GM21528 (cell line): ENCODE results near the gene MTARC1.
A peak's percentile ranks its signal among the peaks of the same experiment; 100 is the strongest.

Experiments
- ATAC-seq: cut with Tn5 transposase; IDR thresholded peaks from one replicate; pipeline ENCODE4 v1.9.1; 2021; ENCODE audit warnings: mild to moderate bottlenecking, moderate library complexity; ENCODE audit not compliant: unreplicated experiment, low FRiP score

Gene MTARC1

GRCh38 chr1:220803401-220804201, 16.9 kb downstream of the MTARC1 start:
- ATAC-seq, result no peak

- ATAC-seq, result no peak
Measured at GRCh38 chr1:220804202-220804586, 17.5 kb downstream of the MTARC1 start.

GRCh38 chr1:220806408-220806807, 19.7 kb downstream of the MTARC1 start:
- no peak for ATAC-seq

- ATAC-seq, result no peak
Measured at GRCh38 chr1:220807726-220808125, 21.0 kb downstream of the MTARC1 start.

DNA sequence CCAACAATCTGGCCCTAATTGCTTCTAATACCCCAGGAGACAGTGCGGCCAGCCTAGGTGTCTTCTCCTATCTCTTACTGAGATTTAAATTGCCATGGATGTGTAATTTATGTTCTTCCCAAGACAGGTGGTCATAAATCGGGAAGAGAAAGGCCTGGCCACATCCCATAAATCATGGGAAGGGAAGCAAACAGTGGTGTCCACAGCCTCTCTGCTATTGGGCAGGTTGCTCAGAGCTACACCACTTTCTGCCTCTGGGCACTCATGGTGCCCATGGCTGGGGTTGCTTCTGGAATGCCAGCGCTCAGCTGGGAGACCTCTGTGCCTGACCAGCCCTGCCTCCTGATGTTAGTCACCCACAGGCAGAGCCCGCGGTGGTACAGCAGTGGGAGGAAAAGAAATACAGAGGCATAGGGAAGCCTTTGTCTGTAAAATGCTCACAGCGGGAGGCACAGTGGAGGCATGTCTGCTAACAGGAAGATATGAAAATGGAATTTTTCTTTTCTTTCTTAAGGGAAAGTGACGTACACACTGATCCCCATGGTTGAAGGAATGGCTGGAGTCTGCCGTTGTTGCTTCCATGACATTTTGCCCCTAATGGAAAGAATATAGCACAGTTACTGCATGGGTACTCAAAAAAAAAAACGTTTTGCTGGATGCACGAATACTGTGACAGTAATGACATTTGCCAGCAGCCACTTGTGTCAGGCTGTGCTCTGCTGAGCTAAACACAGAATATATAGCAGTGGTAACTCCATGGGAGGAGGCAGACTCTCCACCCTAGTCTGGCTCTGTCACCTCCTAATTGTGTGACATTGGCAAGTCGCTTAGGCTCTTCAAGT, 21.9 kb downstream of the MTARC1 start:
- ATAC-seq, result no peak

GRCh38 chr1:220809187-220809550, 22.5 kb downstream of the MTARC1 start:
- no peak for ATAC-seq

DNA sequence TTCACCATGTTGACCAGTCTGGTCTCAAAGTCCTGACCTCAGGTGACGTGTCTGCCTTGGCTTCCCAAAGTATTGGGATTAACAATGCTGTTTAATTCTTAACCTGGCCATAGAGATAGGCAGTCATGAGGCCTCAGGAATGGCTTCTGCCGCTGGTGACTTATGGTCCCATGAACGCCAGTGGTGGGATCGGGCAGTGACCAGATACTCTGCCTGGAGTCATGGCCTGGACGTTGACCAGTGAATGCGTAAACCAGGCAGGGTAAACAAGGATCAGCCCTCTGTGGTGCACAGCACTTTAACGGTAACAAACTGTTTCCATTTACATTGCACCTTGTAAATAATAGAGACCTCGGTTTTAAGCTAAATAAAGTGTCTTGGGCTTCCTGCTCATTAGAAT, 23.0 kb downstream of the MTARC1 start:
- no peak for ATAC-seq

DNA sequence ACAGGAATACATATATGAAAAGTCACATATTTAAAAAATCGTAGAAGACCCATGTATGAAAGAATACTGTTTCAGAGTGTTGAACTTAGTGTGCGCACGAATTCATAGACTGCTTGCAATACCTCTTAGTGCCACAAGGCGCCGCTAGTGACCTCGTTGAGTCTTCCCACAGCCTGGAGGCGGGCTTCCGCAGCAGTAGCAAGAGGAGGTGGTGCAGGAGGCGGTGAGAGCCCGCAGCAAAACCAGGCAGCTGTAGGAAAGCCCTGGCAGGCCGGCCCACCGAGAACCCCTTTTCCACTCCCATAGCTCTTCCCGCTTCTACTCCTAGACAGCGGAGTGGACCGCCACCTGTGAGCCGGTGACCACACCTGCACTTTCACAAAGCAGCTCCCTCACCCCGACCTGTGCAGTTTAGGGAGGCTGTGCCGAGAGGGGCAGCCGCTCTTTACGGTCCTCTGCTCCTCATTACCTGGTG, 23.5 kb downstream of the MTARC1 start:
- ATAC-seq, result peak; percentile 95

DNA sequence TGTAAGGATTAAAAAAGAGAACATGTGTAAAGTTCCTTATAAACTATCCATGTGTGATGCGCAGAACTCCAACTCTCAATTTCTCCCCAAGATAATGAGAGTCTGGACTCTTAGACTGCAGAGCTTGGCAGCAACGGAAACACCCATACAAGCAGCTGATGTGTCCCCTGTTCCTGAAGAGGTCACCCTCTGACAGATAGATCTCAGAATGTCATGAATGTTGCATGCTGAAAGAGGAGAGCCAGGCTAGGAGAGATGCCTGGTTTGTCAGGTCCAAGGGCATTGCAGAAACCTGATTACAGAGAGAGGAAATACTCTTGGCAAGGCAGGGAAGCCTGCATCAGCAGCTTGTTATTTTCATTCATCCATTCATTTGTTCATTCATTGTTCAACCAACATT, 24.2 kb downstream of the MTARC1 start:
- ATAC-seq, result no peak

DNA sequence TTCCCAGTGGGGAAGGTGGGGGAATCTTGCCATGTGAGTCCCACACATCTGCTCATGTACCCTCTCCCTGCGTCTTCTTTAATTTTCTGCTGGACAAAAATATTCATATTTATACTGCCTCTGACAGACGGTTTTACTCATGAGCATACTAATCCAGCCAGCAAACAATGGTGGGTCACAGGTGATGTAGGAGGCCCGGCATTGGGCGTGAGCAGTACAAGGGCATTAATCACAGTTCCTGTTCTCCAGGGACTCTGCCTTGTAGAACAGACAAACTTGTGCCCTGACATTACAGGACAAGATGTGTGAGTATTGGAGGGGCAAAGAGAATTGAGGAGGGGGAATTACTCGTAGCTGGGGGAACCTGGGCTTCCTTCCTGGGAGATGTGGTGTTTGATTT, 25.0 kb downstream of the MTARC1 start:
- no peak for ATAC-seq

DNA sequence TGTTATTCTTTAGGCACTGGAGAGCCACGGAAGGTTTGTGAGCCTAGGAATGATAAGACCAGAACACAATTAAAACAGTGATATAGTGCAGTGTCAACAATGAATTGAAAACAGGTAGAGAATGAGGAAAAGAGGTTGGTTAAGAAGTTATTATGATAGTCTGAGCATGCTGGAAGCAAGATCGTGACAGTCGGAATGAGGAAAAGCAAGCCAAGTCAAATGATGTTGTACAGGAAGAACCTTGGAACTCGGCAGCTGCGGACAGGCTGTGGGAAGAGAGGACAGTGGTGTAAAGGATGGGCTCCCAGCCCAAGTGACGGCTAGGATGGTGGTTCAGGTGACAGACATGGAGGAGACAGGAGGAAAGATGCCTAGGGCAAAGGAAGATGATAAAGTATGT, 25.6 kb downstream of the MTARC1 start:
- ATAC-seq, result no peak

GRCh38 chr1:220813013-220813412, 26.3 kb downstream of the MTARC1 start:
- no peak for ATAC-seq

GRCh38 chr1:220815409-220815808, 28.7 kb downstream of the MTARC1 start:
- no peak for ATAC-seq

GRCh38 chr1:220817907-220818306, 31.2 kb downstream of the MTARC1 start:
- no peak for ATAC-seq

GRCh38 chr1:220818421-220819173, 31.9 kb downstream of the MTARC1 start:
- no peak for ATAC-seq

DNA sequence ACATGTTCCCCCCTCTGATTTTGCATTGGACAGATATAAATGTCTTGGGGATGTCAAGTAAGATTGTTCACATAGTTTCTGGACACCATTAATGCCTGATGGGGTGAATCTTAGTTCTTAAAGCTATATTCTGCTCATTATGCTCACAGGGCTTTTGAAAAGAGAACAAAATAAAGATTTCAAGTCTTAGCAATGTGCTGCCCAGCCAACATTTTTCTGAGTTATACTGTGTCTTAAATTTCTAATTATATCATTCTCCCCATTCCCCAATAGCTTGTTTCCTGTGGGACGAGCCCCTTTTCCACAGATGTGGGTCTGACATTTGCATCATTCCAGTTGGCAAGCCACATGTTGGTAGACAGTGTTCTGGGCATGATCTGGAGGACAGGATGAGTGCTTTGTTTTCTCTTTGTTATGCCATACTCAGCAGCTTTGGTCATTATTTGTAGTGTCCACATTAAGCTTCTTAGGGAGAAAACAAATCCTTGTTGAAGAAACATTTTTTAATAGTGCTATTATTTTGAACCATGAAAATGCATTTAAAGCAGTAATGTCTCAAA, 32.8 kb downstream of the MTARC1 start:
- no peak for ATAC-seq

- no peak for ATAC-seq
Measured at GRCh38 chr1:220824031-220824989, 37.6 kb downstream of the MTARC1 start.

DNA sequence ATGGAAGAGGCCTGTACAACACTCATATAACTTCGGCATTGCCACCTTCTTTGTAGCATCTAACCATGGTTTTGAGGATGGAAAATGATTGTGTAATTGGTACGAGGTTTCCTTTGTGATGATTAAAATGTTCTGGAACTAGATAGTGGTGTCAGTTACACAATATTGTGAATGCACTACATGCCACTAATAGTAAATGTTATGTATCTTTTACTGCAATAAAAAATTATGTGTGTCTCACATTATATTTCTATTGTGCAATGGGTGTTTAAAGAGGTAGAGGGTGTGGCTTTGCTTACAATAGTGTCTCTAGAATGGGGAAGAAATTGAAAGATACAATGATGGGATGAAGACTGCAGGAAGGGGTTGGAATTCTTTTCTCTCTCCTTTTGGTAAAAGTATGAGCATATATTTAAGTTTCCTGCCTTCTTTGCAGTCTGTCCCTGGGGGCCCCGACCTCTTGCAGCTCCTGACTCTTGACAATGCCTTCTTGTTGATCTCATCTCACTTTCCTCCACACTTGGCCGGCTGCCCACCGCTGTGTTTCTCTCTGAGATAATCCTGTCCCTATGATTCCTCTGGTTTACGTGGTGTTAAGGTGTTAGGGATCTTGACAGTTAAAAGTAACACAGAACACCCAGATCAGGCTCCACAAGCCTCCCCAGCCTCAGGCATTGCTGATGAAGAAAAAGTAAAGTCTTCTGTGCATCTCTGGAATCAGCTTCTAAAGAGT, 39.3 kb downstream of the MTARC1 start:
- no peak for ATAC-seq

DNA sequence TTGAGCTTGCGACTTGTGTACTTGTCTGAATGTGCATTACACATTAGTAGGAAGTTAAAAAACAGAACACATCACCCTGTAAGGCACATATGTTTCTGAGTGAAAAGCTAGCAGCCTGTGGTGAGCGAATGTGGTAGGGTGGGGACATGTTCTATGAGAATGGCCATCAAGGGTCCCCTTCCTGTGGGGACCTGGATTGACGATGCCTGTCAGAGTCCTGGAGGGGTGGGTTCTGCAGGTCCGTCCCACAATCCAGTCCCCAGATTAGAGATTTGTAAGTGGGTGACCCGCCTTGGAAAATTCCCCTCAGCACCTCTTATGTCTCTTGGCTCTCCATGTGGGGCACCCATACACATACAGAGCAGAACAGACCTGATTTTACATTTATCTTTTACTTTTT, 40.0 kb downstream of the MTARC1 start:
- ATAC-seq, result no peak
